Right forelimb (tissue), 1 donor: ENCODE results near the gene FHAD1.
"Not testable (repeated sequence)": the region's sequence is repeated elsewhere in the genome, so short reads cannot be mapped to it uniquely, and the experiment has no call there.

Experiments used
- DNase-seq: peaks from one replicate; pipeline ENCODE4 v3.0.0-alpha.2; 2018

Gene FHAD1

DNA sequence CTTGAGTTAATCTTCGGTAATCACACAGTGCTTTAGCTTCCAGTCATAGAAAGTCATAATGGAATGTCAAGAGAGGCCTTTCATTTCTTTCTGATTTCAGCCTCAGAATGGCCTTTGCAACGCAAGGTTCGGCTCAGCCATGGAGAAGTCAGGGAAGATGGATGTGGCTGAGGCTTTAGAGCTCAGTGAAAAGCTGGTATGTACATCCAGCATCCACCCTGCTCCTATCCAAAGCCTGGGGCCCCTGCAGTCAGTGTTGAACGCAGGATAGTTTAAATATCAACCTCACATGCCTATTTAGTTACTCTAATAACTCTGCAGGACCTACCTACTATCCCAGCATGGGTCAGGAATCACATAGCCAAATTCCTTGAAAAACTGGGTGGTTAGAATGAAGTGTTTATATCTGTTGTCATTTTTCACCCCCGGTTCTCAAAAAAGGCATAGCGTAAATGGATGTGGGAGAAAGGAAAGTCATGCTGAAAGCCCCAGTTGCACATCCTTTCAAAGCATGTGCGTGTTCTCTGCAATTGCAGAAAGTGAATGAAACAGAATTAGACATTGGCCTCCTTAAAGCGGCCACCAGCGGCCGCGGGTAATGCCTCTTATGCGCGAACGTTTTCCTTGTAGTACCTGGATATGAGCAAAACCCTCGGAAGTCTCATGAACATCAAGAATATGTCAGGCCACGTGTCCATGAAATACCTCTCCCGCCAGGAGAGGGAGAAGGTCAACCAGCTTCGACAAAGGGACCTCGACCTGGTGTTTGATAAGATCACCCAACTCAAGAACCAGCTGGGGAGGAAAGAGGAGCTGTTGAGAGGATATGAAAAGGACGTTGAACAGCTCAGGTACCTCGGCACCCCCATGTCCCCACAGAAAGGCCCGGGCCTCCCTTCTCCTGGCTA lies 133.8 kb downstream of the FHAD1 start:
- DNase-seq = no peak

DNA sequence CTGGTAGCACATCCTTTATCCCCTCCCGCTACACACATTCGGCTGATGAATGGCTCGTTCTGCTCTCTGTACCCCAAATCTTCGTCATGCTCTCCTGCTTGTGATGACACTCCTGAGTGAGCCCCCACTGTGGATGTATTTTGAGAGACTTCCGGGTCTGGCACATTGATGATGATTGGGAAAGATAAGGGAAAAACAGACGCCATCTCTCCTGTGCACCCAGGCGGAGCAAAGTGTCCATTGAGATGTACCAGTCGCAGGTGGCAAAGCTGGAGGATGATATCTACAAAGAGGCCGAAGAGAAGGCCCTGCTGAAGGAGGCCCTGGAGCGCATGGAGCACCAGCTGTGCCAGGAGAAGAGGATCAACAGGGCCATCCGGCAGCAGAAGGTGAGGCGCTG lies 134.8 kb downstream of the FHAD1 start:
- no peak for DNase-seq

DNA sequence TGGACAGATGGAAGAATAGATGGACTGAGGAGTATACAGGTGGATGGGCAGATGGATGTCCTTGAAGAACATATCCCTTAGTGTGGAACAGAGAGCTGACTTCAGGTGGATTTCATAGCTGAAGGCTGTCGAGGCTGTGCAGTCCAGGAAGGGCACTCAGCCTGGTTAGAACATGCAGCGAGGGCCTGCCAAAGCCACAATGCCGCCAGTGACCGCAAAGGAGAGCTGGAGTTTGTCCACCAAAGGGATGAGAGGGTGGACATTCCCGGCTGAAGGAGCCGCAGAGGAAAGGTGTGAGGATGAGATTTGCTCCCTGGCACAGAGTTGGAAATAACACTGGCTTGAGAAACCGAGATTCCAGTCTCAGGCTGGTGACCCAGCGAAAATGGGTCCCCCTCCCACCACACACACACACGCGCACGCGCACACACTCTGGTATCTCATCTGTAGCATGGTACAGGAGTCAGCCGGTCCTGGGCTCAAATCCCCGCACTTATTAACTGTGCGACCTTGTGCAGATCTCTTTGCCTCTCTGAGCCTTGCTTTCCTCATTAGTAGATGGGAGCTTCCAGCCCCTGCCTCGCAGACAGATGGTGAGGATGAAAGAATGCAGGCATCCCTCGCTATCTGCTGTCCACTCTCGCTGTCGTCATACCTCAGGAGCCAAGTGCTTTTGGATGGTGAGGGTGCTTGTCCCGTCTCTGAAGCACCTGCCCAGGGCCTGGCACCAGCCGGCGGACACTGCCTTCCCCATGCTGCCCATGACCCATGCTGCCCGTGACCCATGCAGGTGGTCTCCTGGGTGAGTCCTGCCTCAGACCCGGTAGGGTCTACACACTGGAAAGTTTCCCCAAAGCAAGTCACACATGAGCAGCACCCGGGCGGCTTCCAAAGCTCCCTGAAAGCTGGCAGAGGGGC lies 135.8 kb downstream of the FHAD1 start:
- DNase-seq = no peak

DNA sequence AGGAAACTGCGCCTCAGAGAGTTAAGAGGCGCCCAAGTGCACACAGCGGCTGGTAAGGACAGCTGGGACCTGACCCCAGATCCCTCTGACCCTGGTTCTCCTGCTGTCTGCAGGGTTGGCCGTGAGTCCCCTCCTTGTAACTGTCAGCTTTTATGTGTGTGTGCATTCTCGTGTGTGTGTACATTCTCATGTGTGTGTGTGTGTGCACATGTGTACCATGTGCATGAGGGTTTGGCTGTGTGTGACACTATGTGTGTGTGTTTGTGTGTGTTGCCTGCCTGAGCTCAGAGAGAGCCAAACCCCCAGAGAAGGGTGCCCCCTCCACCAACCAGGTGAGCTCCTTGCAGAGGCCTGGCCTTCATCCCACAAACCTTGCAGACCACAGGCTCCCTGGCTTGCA lies 136.8 kb downstream of the FHAD1 start:
- no peak for DNase-seq

DNA sequence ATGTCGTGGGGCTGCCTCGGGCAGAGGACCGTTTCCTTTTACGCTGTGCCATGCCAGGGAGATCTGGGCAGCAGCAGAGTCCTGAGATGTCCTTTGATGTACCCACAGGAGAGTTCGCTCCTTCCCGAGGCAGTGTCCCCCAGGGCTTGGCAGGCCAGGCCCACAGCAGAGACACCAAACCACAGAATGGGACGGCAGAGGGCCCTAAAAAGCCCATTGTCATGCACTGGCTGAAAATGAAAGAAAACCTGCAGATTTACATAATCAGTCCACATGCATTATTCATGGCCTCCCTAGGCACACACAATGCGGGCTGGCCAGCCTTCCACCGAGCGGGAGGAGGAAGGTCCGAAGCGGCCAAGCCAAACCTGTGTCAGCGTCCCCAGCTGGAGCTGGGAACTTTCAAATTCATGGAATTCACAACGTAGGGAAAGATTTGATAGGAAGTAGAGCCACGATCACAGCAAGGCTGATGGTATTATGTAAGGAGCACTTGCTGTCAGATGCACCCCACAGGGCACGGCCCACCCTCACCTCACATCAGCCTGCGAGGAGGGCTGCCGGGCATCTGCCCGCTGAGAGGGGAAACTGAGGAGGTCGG lies 137.4 kb downstream of the FHAD1 start:
- DNase-seq = no peak

DNA sequence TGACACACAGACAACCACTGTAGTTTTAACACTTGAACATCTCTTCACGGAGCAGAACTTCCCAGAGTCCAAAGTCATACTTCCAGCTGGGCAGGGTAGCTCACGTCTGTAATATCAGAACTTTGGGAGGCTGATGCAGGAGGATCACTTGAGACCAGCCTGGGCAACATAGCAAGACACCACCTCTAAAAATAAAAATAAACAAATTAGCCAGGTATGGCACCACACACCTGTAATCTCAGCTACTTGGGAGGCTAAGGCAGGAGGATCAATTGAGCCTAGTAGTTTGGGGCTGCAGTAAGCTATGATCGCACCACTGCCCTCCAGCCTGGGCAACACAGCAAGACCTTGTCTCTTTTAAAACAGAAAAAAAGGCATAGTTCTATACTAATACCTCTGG lies 138.4 kb downstream of the FHAD1 start:
- no peak for DNase-seq

DNA sequence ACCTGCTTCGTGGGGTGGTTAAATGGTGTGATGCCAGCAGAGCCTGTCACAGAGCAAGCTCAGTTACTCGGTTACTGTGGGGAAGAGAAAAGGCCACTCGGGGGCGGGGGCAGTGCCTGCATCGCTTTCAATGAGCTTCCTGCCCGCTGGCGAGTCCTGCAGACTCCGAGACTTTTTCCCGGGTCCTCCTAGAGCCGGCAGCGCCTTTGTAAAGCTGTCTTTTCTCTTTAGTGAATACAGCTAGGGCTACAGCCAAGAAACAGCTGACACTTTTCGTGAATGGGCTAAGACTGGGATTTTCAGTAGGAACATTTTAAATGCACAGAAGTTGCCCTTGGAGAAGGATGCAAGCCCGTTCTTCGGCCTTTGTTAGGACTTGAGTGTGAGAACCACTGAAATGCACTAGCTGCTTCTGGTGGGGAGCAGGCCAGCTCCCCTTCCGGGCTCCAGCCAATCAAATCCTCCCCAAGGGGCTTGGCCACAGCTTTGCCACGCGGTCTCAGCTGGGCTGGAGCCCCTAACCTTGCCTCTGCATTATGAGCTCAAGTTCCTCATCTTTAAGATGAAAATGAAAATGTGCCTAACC lies 139.2 kb downstream of the FHAD1 start:
- no peak for DNase-seq

DNA sequence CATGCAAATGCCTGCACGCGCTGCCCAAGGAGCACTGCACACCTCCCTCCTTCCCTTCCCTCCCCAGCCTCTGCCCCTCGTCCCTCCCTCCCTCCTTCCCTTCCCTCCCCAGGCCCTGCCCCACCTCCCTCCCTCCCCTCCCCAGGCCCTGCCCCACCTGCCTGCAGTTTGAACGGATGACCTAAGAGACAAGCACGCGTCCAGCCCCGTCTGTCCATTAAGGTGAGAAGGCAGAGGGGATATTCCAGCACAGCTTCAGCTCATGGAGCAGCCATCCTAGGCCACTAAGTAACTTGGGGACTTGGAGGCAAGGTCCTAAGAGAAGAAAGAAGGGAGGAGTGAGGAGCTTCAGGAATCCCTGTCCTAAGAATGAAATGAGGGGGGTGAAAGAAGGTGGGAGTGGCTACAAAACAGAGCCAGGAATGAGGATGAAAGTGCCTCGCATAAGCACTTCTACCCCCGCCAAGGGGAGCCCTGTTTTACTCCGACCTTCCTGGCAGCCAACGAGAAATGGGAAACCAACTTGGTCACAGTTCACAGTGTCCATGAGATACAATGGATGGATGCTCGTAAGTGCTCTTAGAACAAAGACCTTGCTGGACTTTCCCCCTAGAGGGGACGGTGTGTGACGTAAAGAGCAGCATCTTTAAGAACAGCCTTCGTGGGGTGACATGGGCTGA lies 141.3 kb downstream of the FHAD1 start:
- no peak for DNase-seq

DNA sequence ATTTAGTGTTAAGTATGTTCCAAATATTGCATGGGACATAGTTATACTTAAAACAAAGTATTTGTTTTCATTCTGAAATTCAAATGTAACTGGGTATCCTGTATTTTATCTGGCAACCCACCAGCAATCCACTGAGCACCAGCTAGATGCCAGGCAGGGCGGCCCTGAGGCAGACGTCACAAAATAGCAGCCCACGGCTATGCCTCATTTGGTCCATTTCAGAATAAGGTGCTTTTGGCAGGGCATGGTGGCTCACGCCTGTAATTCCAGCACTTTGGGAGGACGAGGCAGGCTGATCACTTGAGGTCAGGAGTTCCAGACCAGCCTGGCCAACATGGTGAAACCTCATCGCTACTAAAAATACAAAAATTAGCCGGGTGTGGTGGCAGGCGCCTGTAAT lies 142.8 kb downstream of the FHAD1 start:
- DNase-seq = not testable (repeated sequence)

DNA sequence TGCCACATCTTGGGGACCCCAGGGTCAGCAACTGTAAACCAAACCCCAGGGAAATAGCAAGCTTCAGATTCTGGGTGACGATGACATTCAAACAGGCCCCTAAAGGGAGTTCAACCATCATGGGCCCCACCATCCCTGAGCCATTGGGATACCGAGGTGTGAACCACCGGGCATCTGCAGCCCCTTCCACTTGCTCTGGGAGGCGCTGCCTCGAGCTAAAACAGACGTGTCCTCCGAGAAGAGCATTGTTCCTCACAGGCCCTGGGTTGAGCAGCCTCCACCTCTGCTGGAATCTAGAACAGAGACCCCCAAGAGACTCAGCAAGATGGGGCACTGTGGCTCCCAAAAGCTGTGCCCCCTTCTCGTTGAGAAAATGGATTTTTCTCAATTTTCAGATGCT lies 143.6 kb downstream of the FHAD1 start:
- no peak for DNase-seq

DNA sequence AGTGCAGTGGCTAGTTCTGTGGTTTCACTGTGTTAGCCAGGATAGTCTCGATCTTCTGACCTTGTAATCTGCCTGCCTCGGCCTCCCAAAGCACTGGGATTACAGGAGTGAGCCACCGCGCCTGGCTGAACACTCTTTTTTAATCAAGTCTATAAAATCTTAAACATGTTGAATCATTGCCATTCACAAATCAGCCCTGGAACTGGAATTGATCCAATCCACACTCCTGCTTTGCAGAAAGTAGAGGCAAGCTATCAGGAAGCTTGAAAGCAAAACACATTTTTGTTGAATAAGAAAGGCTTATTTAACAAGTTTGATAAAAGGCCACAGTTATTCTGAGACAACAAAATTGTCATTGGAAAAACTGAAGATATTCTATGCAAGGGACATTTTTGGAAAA lies 144.3 kb downstream of the FHAD1 start:
- DNase-seq = no peak

DNA sequence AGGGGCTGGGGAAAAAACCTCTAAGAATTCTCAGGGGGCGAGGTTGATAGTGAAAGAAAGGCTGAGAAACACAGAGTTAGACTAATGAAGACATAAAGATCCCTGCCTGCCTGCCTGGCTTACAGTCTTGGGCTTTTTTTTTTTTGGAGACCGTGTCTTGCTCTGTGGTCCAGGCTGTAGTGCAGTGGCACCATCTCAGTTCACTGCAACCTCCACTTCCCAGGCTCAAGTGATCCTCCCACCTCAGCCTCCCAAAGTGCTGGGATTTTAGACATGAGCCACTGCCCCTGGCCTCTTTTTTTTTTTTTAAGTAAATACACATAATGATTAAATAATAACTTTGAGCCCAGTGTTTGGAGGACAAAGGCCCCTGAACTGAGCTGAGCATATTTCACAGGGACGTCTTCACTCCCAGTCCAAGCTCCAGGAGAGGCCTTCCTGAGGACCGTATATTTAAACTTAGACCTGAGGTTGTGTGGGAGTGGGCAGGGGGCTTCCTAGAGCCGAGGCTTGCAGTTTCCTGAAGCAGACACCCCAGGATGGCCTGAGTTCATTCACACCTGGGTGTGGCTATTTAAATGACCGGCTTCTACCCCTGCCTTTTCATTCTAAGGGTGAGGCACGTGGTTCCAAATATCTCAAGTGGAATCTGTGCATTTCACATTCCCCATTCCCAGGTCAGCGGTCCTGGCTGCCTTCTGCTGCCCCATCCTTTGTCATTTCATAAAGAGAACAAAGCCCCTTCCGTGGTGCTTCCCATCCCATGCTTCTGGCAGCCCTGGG lies 146.6 kb downstream of the FHAD1 start:
- no peak for DNase-seq

DNA sequence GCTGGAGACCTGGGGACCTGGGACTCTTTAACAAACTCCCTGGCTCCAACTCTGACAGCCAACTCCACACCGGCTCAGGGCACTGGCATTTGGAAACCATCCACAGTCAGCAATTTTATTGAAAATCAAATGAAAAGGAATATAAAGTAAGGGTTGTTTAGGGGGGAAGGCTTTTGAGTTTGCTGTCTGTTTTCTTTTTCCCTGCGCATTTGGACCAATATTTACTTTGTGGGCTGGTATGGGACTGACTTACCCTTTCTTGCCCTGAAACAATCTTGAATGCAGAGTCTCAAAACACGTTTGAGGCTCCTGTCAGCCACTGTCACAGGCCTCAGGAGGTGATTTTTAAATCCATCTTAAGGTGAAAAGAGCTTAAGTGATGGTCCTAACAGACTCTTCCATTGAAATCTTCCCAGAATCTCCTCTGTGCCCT lies 147.3 kb downstream of the FHAD1 start:
- no peak for DNase-seq

DNA sequence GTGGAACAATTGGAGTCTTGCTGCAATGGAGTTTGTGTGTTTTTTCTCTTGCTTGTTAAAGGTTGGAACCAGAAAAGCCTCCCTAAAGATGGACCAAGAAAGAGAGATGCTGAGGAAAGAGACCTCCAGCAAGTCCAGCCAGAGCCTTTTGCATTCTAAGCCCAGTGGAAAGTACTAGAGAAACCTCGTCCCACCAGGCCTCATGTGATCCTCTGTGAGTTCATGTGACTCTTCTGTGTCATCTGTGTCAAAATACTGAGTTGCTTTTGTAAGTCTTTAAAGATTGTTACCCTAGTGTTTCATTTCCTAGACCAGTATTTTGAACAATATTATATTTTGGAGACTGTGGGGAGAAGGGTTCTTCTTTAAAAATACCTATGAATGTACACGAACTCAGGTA lies 150.2 kb downstream of the FHAD1 start:
- DNase-seq = no peak

DNA sequence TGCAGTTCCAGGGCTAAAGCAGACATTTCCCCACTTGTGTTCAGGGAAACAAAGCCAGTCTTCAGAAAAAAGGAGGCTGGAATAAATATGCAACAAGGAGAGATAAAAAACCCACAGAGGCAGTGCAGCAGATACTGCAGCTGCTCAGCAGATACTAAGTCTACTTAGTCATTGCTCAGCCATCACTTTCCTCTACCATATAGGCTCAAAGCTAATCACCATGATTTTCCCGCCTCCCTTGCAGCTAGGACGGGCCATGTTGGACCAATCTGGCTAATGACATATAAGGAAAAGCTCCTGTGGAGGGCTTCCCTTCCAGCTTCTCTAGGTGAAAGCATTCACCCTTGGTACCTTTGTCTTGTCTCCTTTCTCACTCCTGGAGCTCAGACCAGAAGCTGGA lies 152.7 kb downstream of the FHAD1 start:
- DNase-seq = no peak

DNA sequence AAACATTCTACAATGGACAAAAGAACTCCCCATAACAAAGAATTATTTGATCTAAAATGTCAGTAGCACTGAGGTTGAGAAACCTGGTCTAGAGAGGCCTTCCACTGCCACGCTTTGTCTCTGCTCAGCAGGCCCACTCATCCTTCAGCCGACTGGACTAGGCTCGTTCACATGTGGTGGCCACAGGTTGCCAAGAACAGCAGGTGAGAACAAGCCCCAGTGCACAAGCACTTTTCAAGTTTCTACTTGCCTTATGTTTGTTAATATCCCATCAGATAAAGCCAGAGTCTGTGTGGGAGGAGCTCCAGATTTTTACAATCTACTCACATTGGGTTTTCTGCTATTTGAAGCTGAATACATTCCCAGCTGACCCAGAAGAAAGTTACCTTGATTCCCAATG lies 153.6 kb downstream of the FHAD1 start:
- no peak for DNase-seq

DNA sequence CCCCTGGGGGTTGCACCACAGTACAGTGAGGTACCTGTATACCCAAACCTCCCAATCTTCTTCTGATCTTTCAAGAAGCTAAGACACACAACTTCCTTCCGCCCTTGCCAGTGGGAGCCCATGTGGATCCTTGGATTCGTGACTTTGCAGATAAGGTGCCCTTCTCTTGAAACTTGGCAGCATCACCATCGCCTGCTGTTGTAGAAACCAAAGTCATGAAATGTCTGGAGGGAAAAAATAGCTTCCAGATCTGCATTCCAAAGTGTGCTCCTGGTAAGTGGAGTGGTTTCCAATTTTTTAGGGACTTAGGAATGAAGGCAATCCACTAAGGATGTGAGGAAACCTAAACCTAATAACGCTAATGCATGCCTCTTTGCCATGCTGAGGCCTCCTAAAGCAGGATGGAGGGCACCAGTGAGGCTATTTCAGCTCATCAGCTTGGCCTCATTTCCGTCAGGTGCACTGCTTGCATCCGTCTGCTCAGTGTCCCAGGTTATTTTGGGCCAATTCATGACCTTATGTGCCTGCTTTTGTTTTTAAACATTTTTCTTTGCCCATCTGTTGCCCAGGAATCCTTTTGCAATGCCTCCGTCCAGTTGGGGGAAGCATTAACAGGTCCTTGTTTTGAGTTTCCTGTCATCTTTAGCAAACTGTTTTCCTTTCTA lies 154.5 kb downstream of the FHAD1 start:
- DNase-seq = no peak

DNA sequence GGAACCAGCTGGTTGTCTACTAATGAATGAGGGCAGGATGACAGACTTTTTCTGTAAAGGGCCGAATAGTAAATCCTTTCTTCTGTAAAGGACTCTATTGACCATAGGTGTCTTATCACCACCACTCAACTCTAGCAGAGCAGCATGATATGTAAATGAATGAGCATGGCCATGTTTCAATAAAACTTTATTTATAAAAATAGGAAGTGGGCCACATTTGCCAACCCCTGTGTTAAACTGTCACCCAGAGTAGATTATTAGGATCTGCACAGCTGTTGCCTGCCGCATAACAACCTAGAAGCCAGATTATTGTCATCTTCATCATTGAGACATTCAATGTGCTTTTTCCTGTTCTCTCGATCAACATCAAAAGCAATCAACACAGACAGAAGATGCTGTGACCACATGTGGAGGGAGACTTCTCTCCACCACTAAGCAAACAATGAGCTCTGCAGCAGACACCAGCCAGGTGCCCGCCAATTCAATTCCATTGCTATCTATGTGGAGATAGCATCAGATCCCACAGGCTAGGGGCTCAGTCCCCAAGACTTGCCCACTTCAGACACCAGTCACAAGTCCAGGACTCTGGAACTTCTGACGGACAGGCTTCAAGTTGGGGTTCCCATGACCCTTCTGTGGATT lies 155.9 kb downstream of the FHAD1 start:
- no peak for DNase-seq

DNA sequence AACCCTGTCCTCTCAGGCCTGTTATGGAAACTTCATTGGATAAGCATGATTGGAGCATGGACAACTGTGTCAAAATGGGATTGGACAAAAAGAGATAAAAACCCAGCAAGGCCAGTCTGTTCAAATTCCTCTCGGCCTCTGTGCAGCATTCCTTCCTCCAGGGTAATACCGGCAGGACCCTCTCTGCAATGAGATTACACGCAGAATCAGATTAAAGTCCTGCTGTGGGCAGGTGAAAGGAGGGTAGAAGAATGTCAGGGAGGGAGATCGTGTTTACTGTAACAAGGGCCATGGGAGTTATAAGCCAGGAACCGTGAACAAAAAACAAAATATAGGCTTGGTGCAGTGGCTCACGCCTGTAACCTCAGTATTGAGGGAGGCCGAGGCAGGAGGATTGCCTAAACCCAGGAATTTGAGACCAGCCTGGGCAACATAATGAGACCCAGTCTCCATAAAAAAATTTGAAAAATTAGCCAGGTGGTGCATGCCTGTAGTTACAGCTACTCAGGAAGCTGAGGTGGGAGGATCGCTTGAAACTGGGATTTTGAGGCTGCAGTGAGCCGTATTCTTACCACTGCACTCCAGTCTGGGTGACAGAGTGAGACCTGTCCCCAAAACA lies 157.0 kb downstream of the FHAD1 start:
- DNase-seq = no peak
